ENCODE measurements around the gene ADAM22. TPM values are rescaled to one million over a fixed set of nuclear protein-coding genes. Genes with fewer than 3 reads are reported as not detected.

The ADAM22 gene
- total and polyA plus RNA-seq, 10 donors: 0.43 to 4.4 (median 3.0) TPM

- TF ChIP-seq POLR2AphosphoS5 (IDR thresholded peaks at IDR 0.05) (no peak), POLR2A (IDR thresholded peaks at IDR 0.05) (no peak), CTCF (IDR thresholded peaks at IDR 0.05 in 8 of 11, conservative IDR thresholded peaks at IDR 0.05 in 3 of 11) (no peak)
- intact Hi-C loops (cut with DNase I; ENCODE audit: low total_unique reads): no loop called here
- WGBS, 5 donors: 86 to 96% (median 94%) methylated on average over 4 of the region's 4 CpGs
Observed at GRCh38 chr7:88226201-88226600, 292.1 kb downstream of the ADAM22 start.

GRCh38 chr7:88226886-88227516 lies 292.9 kb downstream of the ADAM22 start:
- no peak for DNase-seq
- H3K36me3 ChIP-seq: no peaks in the 10 kb centered on the region
- H3K4me3 ChIP-seq: no peak overlapping the region
- intact Hi-C loops (cut with DNase I; ENCODE audit: low total_unique reads): no loop called here
- no peaks in the 10 kb centered on the region for H3K27me3 ChIP-seq (replicated peaks in 1 of 7)
- H3K4me1 ChIP-seq: no peaks in the 10 kb centered on the region
- TF ChIP-seq CTCF (IDR thresholded peaks at IDR 0.05 in 8 of 11, conservative IDR thresholded peaks at IDR 0.05 in 3 of 11) (no peak), POLR2AphosphoS5 (IDR thresholded peaks at IDR 0.05) (no peak), POLR2A (IDR thresholded peaks at IDR 0.05) (no peak)
- H3K9me3 ChIP-seq: peaks cover 0 to 14% (median 7%) of the 10 kb centered on the region in 8 donors
- no peak overlapping the region for H3K27ac ChIP-seq
- whole genome bisulfite sequencing, 5 donors: 83 to 92% (median 86%) methylated on average over 6 of the region's 6 CpGs

More at GRCh38 chr7:88226201-88226600, 292.1 kb downstream of the ADAM22 start:
- Histone ChIP-seq H3K4me3 (no peak overlapping the region), H3K36me3 (no peaks in the 10 kb centered on the region), H3K9me3 (peaks cover 0 to 14% (median 7%) of the 10 kb centered on the region in 8 donors), H3K4me1 (peaks cover 0 to 3% (median 2%) of the 10 kb centered on the region in 6 donors), H3K27ac (no peak overlapping the region), H3K27me3 (replicated peaks in 1 of 7) (no peaks in the 10 kb centered on the region)
- no peak for DNase-seq

- Histone ChIP-seq H3K27ac (no peak overlapping the region), H3K4me3 (no peak overlapping the region), H3K27me3 (replicated peaks in 1 of 7) (no peaks in the 10 kb centered on the region), H3K4me1 (no peaks in the 10 kb centered on the region), H3K36me3 (no peaks in the 10 kb centered on the region), H3K9me3 (peaks cover 0 to 14% (median 7%) of the 10 kb centered on the region in 8 donors)
- intact Hi-C loops (cut with DNase I; ENCODE audit: low total_unique reads): no loop called here
- WGBS, 5 donors: 97 to 98% (median 98%) methylated on average over 4 of the region's 4 CpGs
- TF ChIP-seq CTCF (IDR thresholded peaks at IDR 0.05 in 8 of 11, conservative IDR thresholded peaks at IDR 0.05 in 3 of 11) (no peak), POLR2AphosphoS5 (IDR thresholded peaks at IDR 0.05) (no peak), POLR2A (IDR thresholded peaks at IDR 0.05) (no peak)
- no peak for DNase-seq
Observed at GRCh38 chr7:88229302-88229995, 295.4 kb downstream of the ADAM22 start.

GRCh38 chr7:88230646-88231045 lies 296.6 kb downstream of the ADAM22 start:
- TF ChIP-seq POLR2AphosphoS5 (IDR thresholded peaks at IDR 0.05): no peak
- no peak for TF ChIP-seq CTCF (IDR thresholded peaks at IDR 0.05 in 8 of 11, conservative IDR thresholded peaks at IDR 0.05 in 3 of 11)
- TF ChIP-seq POLR2A (IDR thresholded peaks at IDR 0.05): no peak
- no peak overlapping the region for H3K4me3 ChIP-seq
- no peaks in the 10 kb centered on the region for H3K36me3 ChIP-seq
- H3K27me3 ChIP-seq (replicated peaks in 1 of 7): no peaks in the 10 kb centered on the region
- no peak for DNase-seq
- intact Hi-C loops (cut with DNase I; ENCODE audit: low total_unique reads): no loop called here
- H3K27ac ChIP-seq: no peak overlapping the region
- peaks cover 0 to 14% (median 7%) of the 10 kb centered on the region in 8 donors for H3K9me3 ChIP-seq
- 76 to 91% (median 88%) methylated on average over 5 of the region's 5 CpGs for WGBS, 5 donors
- no peaks in the 10 kb centered on the region for H3K4me1 ChIP-seq

Measured in spleen (tissue), 11 donors.